Panc1 (cell line): ENCODE results near the gene PPFIA1.

ENCODE experiments used
- POLR2AphosphoS5 ChIP-seq: IDR thresholded peaks from 2 replicates; pipeline ENCODE4 v1.6.1; 2012; ENCODE audit warnings: mild to moderate bottlenecking, low read depth, low read length, moderate library complexity
- SIN3A ChIP-seq: IDR thresholded peaks from 2 replicates; pipeline ENCODE4 v1.6.1; 2012; ENCODE audit warnings: low read depth, mild to moderate bottlenecking, low read length, moderate library complexity, borderline replicate concordance; ENCODE audit not compliant: insufficient read depth
- TF ChIP-seq, protein P1 (sequence below), 2 experiments: IDR thresholded peaks; 2 replicates each; pipeline ENCODE4 v1.6.1; 2011 to 2012; ENCODE audit warnings: low read depth in 2 of 2, control low read depth in 1 of 2, low read length in 1 of 2, mild to moderate bottlenecking in 1 of 2, moderate library complexity in 1 of 2; ENCODE audit not compliant: insufficient read depth in 1 of 2
- TF ChIP-seq, protein P2 (sequence below): fragments of 450-650 bp; IDR thresholded peaks from 2 replicates; pipeline ENCODE4 v1.5.1; 2017; ENCODE audit warnings: mild to moderate bottlenecking

DNA sequence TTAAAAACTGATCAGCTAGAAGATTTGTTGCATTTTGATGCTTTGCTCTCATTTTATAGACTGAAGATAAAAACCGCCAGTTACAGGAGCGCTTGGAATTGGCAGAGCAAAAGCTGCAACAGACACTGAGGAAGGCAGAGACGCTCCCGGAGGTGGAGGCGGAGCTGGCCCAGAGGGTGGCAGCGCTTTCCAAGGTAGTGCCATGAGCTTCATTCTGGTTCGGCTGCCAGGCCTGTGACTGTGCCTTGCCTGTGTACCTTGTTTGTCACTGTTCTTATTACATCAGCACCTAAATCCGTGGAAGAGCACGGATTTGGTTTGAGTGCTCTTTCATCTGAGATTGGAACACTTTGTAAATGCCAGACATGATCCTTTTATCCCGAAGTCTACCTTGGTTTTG lies 61.4 kb downstream of the PPFIA1 start:
- TF ChIP-seq, protein P1, sequence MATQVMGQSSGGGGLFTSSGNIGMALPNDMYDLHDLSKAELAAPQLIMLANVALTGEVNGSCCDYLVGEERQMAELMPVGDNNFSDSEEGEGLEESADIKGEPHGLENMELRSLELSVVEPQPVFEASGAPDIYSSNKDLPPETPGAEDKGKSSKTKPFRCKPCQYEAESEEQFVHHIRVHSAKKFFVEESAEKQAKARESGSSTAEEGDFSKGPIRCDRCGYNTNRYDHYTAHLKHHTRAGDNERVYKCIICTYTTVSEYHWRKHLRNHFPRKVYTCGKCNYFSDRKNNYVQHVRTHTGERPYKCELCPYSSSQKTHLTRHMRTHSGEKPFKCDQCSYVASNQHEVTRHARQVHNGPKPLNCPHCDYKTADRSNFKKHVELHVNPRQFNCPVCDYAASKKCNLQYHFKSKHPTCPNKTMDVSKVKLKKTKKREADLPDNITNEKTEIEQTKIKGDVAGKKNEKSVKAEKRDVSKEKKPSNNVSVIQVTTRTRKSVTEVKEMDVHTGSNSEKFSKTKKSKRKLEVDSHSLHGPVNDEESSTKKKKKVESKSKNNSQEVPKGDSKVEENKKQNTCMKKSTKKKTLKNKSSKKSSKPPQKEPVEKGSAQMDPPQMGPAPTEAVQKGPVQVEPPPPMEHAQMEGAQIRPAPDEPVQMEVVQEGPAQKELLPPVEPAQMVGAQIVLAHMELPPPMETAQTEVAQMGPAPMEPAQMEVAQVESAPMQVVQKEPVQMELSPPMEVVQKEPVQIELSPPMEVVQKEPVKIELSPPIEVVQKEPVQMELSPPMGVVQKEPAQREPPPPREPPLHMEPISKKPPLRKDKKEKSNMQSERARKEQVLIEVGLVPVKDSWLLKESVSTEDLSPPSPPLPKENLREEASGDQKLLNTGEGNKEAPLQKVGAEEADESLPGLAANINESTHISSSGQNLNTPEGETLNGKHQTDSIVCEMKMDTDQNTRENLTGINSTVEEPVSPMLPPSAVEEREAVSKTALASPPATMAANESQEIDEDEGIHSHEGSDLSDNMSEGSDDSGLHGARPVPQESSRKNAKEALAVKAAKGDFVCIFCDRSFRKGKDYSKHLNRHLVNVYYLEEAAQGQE (IDR thresholded peaks at IDR 0.05; ENCODE audit: insufficient read depth in 1 of 2, low read depth in 2 of 2, low read length in 1 of 2) = no peak
- TF ChIP-seq, protein P2, sequence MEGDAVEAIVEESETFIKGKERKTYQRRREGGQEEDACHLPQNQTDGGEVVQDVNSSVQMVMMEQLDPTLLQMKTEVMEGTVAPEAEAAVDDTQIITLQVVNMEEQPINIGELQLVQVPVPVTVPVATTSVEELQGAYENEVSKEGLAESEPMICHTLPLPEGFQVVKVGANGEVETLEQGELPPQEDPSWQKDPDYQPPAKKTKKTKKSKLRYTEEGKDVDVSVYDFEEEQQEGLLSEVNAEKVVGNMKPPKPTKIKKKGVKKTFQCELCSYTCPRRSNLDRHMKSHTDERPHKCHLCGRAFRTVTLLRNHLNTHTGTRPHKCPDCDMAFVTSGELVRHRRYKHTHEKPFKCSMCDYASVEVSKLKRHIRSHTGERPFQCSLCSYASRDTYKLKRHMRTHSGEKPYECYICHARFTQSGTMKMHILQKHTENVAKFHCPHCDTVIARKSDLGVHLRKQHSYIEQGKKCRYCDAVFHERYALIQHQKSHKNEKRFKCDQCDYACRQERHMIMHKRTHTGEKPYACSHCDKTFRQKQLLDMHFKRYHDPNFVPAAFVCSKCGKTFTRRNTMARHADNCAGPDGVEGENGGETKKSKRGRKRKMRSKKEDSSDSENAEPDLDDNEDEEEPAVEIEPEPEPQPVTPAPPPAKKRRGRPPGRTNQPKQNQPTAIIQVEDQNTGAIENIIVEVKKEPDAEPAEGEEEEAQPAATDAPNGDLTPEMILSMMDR = no peak
- TF ChIP-seq POLR2AphosphoS5 = no peak
- no peak for TF ChIP-seq SIN3A
